HCT116 (cell line): ENCODE results near the gene KCNK18. TPM values are rescaled to one million over a fixed set of nuclear protein-coding genes. Genes with fewer than 3 reads are reported as not detected.
"Not testable (repeated sequence)": the region's sequence is repeated elsewhere in the genome, so short reads cannot be mapped to it uniquely, and the experiment has no call there.

Experiments used
- ATAC-seq: fragments of 200-7000 bp; cut with Tn5 transposase; 2 replicates; pipeline ENCODE4 v1.9.1; 2020; ENCODE audit warnings: mild to moderate bottlenecking, moderate library complexity
- BruUV-seq: library from RNA; stranded (reverse); fragments of 400-500 nt; replicated peaks from 2 replicates; lab custom pipeline; 2021; lab: Mats Ljungman, UMichigan
- CTCF ChIA-PET: fragments of 300-600 bp; sonication (Branson Sonifier 250); formaldehyde crosslinking; loops from one replicate; lab custom pipeline; 2021; ENCODE audit warnings: antibody characterized with exemption; lab: Charles Lee
- POLR2A ChIA-PET: fragments of 300-600, 350-600 bp; sonication (Branson Sonifier 250); formaldehyde crosslinking; loops from one replicate; lab custom pipeline; 2021; ENCODE audit warnings: antibody characterized with exemption; lab: Charles Lee
- RAD21 ChIA-PET, 2 experiments: fragments of 300-600 bp; sonication (Branson Sonifier 250); formaldehyde crosslinking; loops; one replicate each; lab custom pipeline; 2023; ENCODE audit warnings: low total read pairs in 2 of 2; ENCODE audit not compliant: uncharacterized antibody in 2 of 2, unreplicated experiment in 2 of 2, low non-redundant PET in 1 of 2; lab: Charles Lee
- DNase-seq: peaks from one replicate; pipeline ENCODE4 v3.0.0-alpha.2; 2010; ENCODE audit warnings: low read depth, low spot score
- H2AFZ ChIP-seq: fragments of 200-600 bp; shearing (Covaris generic), sonication (generic); 2 replicates; pipeline ENCODE4 v1.6.1; 2017; ENCODE audit warnings: low read depth, mixed run types, mixed read lengths, antibody characterized with exemption, low read length; ENCODE audit not compliant: poor library complexity, severe bottlenecking
- H3K27ac ChIP-seq: 2 replicates; pipeline ENCODE4 v1.5.1; 2012; ENCODE audit warnings: low read depth, low read length
- H3K27me3 ChIP-seq: fragments of 200-600 bp; sonication (generic); 2 replicates; pipeline ENCODE4 v1.6.1; 2016; ENCODE audit warnings: mixed run types, low read length, mixed read lengths; ENCODE audit not compliant: insufficient read depth
- H3K36me3 ChIP-seq, 2 experiments: fragments of 200-500 bp in 1 of 2; fragments of 200-600 bp in 1 of 2; sonication (Bioruptor generic) in 1 of 2; sonication (generic) in 1 of 2; 2 replicates each; pipeline versions ENCODE4 v1.5.1 to v1.6.1; 2014 to 2016; ENCODE audit warnings: low read length in 2 of 2, inconsistent platforms in 1 of 2, mixed read lengths in 1 of 2, mixed run types in 1 of 2; ENCODE audit not compliant: insufficient read depth in 2 of 2, control insufficient read depth in 1 of 2
- H3K4me1 ChIP-seq, 2 experiments: fragments of 200-600 bp in 1 of 2; sonication (generic) in 1 of 2; 2 replicates each; pipeline versions ENCODE4 v1.5.1 to v1.6.1; 2012 to 2017; ENCODE audit warnings: low read length in 2 of 2, inconsistent platforms in 1 of 2, mild to moderate bottlenecking in 1 of 2, mixed read lengths in 1 of 2, mixed run types in 1 of 2, moderate library complexity in 1 of 2; ENCODE audit not compliant: insufficient read depth in 2 of 2, control insufficient read depth in 1 of 2
- H3K4me2 ChIP-seq: fragments of 200-600 bp; sonication (generic); 2 replicates; pipeline ENCODE4 v1.6.1; 2017; ENCODE audit warnings: mixed run types, low read length, mixed read lengths
- H3K4me3 ChIP-seq, 2 experiments: fragments of 200-600 bp in 1 of 2; sonication (generic) in 1 of 2; replicated peaks in 1 of 2; 2 replicates each; pipeline ENCODE4 v1.5.1; 2011 to 2016; ENCODE audit warnings: low read length in 2 of 2, control low read depth in 1 of 2, low read depth in 1 of 2, mild to moderate bottlenecking in 1 of 2, mixed read lengths in 1 of 2, mixed run types in 1 of 2
- H3K79me2 ChIP-seq: fragments of 200-600 bp; sonication (generic); 2 replicates; pipeline ENCODE4 v1.6.1; 2017; ENCODE audit warnings: mild to moderate bottlenecking, mixed run types, low read length, moderate library complexity, mixed read lengths; ENCODE audit not compliant: insufficient read depth
- H3K9ac ChIP-seq: fragments of 200-600 bp; sonication (generic); 2 replicates; pipeline ENCODE4 v1.6.1; 2016; ENCODE audit warnings: low read length, mixed read lengths
- H3K9me2 ChIP-seq: fragments of 200-600 bp; sonication (generic), shearing (Covaris generic); 2 replicates; pipeline ENCODE4 v1.6.1; 2017; ENCODE audit warnings: mixed run types, mild to moderate bottlenecking, moderate library complexity; ENCODE audit not compliant: insufficient read depth
- H3K9me3 ChIP-seq, 2 experiments: fragments of 200-500 bp in 1 of 2; fragments of 200-600 bp in 1 of 2; sonication (Bioruptor generic) in 1 of 2; sonication (generic) in 1 of 2; 2 replicates each; pipeline ENCODE4 v1.6.1; 2014 to 2017; ENCODE audit warnings: low read length in 2 of 2, mixed read lengths in 2 of 2, inconsistent platforms in 1 of 2, low read depth in 1 of 2, mild to moderate bottlenecking in 1 of 2, mixed run types in 1 of 2, moderate library complexity in 1 of 2; ENCODE audit not compliant: control insufficient read depth in 1 of 2, insufficient read depth in 1 of 2
- H4K20me1 ChIP-seq: fragments of 200-600 bp; sonication (generic), shearing (Covaris generic); 2 replicates; pipeline ENCODE4 v1.6.1; 2017; ENCODE audit warnings: mixed run types, mild to moderate bottlenecking, moderate library complexity; ENCODE audit not compliant: insufficient read depth
- CTCF ChIP-seq, 3 experiments: fragments of 200-600 bp in 1 of 3; sonication (generic) in 1 of 3; IDR thresholded peaks in 2 of 3; conservative IDR thresholded peaks in 1 of 3; 2 replicates each; pipeline ENCODE4 v1.5.1; 2012 to 2017; ENCODE audit warnings: low read depth in 2 of 3, low read length in 2 of 3, antibody characterized with exemption in 1 of 3, borderline replicate concordance in 1 of 3, control low read depth in 1 of 3, mild to moderate bottlenecking in 1 of 3, mixed read lengths in 1 of 3, mixed run types in 1 of 3, moderate library complexity in 1 of 3; ENCODE audit not compliant: insufficient read depth in 1 of 3
- JUND ChIP-seq: IDR thresholded peaks from 2 replicates; pipeline ENCODE4 v1.6.1; 2012
- POLR2A ChIP-seq: IDR thresholded peaks from 2 replicates; pipeline ENCODE4 v1.7.0; 2011; ENCODE audit warnings: borderline replicate concordance; ENCODE audit not compliant: insufficient read depth, insufficient read length; ENCODE audit errors: extremely low read depth
- POLR2AphosphoS5 ChIP-seq: IDR thresholded peaks from 2 replicates; pipeline ENCODE4 v1.6.1; 2011; ENCODE audit warnings: mild to moderate bottlenecking, low read depth, low read length, moderate library complexity
- YY1 ChIP-seq: IDR thresholded peaks from 2 replicates; pipeline ENCODE4 v1.6.1; 2011; ENCODE audit warnings: low read length, low read depth, moderate library complexity, mild to moderate bottlenecking; ENCODE audit not compliant: insufficient replicate concordance; ENCODE audit errors: extremely low read depth
- ZNF274 ChIP-seq: fragments of 200-500 bp; sonication (Bioruptor generic); IDR thresholded peaks from 2 replicates; pipeline ENCODE4 v1.6.1; 2014; ENCODE audit warnings: mild to moderate bottlenecking, low read depth, low read length, inconsistent platforms
- intact Hi-C: fragments of 100-400 bp; cut with micrococcal nuclease; formaldehyde crosslinking; loops from 2 replicates; pipeline ENCODE4 v1.10.0; 2022
- total RNA-seq: library from RNA; stranded (reverse); gene quantifications from one replicate; pipeline ENCODE4 v1.2.1, GENCODE V29; 2021; ENCODE audit not compliant: unreplicated experiment

KCNK18 gene
- total RNA-seq, 1 experiment from 2014 or later: not detected

GRCh38 chr10:117228210-117228609 lies 30.9 kb downstream of the KCNK18 start:
- Histone ChIP-seq H3K9me2 (no peaks in the 10 kb centered on the region), H3K9ac (no peak overlapping the region), H3K27me3 (peaks cover 28% of the 10 kb centered on the region; the same call in 1 of the 2 replicates), H3K27ac (no peak overlapping the region), H3K4me3 (no peak overlapping the region), H3K4me2 (no peak overlapping the region), H3K9me3 (no peaks in the 10 kb centered on the region), H3K36me3 (no peaks in the 10 kb centered on the region), H4K20me1 (no peaks in the 10 kb centered on the region), H3K4me1 (no peaks in the 10 kb centered on the region), H2AFZ (no peak overlapping the region), H3K79me2 (no peaks in the 10 kb centered on the region)
- ChIA-PET CTCF (interaction anchor here (2.8 to 3.8 kb wide), 3 partner anchors 11 to 214 kb away, joined by 18 to 49 read pairs (median 39); no protein-coding TSS in a partner anchor), POLR2A (no interaction called here), RAD21 (no interaction called here)
- DNase-seq (no peak), ATAC-seq (no peak)
- no TSS peak for BruUV-seq
- TF ChIP-seq YY1 (no peak), JUND (no peak), CTCF (IDR thresholded peaks at IDR 0.05 in 2 of 3, conservative IDR thresholded peaks at IDR 0.05 in 1 of 3; ENCODE audit: borderline replicate concordance in 1 of 3, insufficient read depth in 1 of 3, low read depth in 2 of 3, low read length in 2 of 3) (no peak), POLR2A (no peak), POLR2AphosphoS5 (no peak), ZNF274 (no peak)
- TF ChIP-seq, all 23 proteins: peak for 0
- intact Hi-C loops: no loop called here

- POLR2A ChIA-PET, H3K36me3 ChIP-seq, H4K20me1 ChIP-seq, H3K4me3 ChIP-seq, H3K9ac ChIP-seq, H3K4me2 ChIP-seq, H3K27ac ChIP-seq, ATAC-seq, H3K4me1 ChIP-seq, BruUV-seq, RAD21 ChIA-PET, DNase-seq, intact Hi-C loops, H3K9me3 ChIP-seq, H3K79me2 ChIP-seq, H2AFZ ChIP-seq, H3K9me2 ChIP-seq: not testable (repeated sequence)
- peaks cover 28% of the 10 kb centered on the region; the same call in 1 of the 2 replicates for H3K27me3 ChIP-seq
- CTCF ChIA-PET: interaction anchor here (0.6 kb wide), 2 partner anchors 13 to 220 kb away, joined by 3 read pairs; no protein-coding TSS in a partner anchor
These were observed 32.8 kb downstream of the KCNK18 start for GRCh38 chr10:117230107-117230506.
